ENCODE results near the gene ZNF592. TPM values are rescaled to one million over a fixed set of nuclear protein-coding genes. Genes with fewer than 3 reads are reported as not detected.

The ZNF592 gene
- total and polyA plus RNA-seq, 2 of the 13 experiments (the other 11 are each of a cell fraction or from before 2014, with no cell fraction given) = 8.2 to 9.8 TPM

DNA sequence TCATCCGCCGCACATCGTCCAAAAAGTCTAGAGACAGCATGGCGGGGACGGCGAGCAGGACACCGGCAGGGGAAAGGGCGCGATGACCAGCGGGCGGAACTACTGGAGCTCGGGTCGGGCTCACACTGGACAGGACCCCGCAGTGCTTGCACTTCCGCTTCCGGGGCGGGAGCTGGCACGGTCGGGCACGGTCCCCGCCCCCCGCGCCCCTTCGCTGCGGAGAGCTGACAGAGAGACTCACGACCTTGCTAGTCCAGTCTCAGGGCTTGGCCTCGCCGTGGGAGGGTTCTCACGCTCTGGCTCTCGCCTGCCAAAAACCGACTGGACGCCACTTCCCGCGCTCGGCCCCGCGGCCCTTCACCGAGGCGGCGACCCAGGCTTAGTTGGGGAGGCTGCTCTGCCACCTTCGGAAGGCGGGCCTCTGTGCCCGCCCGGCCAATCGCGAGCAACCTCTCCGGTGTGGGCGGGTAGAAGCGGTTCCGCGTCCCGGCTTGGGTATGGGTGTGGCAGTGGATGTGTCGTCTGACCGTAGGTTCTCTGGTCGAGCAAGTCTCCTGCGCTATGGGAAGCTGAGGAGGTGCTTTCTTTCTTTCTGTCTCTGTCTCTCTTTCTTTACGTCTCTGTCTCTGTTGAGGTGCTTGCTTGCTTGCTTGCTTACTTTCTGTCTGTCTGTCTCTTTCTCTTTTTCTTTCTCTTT, 32.2 kb upstream of the ZNF592 start, which contains the start of gene SEC11A (continued):
- TF ChIP-seq CEBPZ (IDR thresholded peaks at IDR 0.05; ENCODE audit: low read length) (no peak), TBX3 (IDR thresholded peaks at IDR 0.05; ENCODE audit: borderline replicate concordance) (peak; percentile 63; the same call in 1 of the 2 replicates), SIX4 (CRISPR knock-in tag; IDR thresholded peaks at IDR 0.05) (peak; percentile 57; the same call in 1 of the 2 replicates), CEBPG (CRISPR knock-in tag; IDR thresholded peaks at IDR 0.05) (peak; percentile 19; the same call in 1 of the 2 replicates), ZNF530 (CRISPR knock-in tag; IDR thresholded peaks at IDR 0.05; ENCODE audit: low read depth) (no peak), IRX3 (CRISPR knock-in tag; IDR thresholded peaks at IDR 0.05; ENCODE audit: borderline replicate concordance, low read depth) (no peak; the same call in 1 of the 2 replicates), ZNF484 (CRISPR knock-in tag; IDR thresholded peaks at IDR 0.05; ENCODE audit: borderline replicate concordance, low read depth) (no peak), SALL1 (CRISPR knock-in tag; IDR thresholded peaks at IDR 0.05) (peak; percentile 61; the same call in 1 of the 2 replicates), NBN (conservative IDR thresholded peaks at IDR 0.05) (no peak), HDAC1 (CRISPR knock-in tag; IDR thresholded peaks at IDR 0.05) (peak; percentile 90), WIZ (CRISPR knock-in tag; IDR thresholded peaks at IDR 0.05) (0 out of 2 replicates have a peak, but pooled peaks have one; percentile 14), MAFG (CRISPR knock-in tag; IDR thresholded peaks at IDR 0.05) (no peak), MATR3 (CRISPR knock-in tag; IDR thresholded peaks at IDR 0.05) (no peak), ZNF841 (CRISPR knock-in tag; IDR thresholded peaks at IDR 0.05; ENCODE audit: borderline replicate concordance) (no peak), ZFP36 (IDR thresholded peaks at IDR 0.05; ENCODE audit: borderline replicate concordance, low read depth, low read length, partially characterized antibody) (peak; percentile 15), ZNF292 (CRISPR knock-in tag; IDR thresholded peaks at IDR 0.05; ENCODE audit: borderline replicate concordance, low read depth) (peak; percentile 92)
- TF ChIP-seq, protein P1, sequence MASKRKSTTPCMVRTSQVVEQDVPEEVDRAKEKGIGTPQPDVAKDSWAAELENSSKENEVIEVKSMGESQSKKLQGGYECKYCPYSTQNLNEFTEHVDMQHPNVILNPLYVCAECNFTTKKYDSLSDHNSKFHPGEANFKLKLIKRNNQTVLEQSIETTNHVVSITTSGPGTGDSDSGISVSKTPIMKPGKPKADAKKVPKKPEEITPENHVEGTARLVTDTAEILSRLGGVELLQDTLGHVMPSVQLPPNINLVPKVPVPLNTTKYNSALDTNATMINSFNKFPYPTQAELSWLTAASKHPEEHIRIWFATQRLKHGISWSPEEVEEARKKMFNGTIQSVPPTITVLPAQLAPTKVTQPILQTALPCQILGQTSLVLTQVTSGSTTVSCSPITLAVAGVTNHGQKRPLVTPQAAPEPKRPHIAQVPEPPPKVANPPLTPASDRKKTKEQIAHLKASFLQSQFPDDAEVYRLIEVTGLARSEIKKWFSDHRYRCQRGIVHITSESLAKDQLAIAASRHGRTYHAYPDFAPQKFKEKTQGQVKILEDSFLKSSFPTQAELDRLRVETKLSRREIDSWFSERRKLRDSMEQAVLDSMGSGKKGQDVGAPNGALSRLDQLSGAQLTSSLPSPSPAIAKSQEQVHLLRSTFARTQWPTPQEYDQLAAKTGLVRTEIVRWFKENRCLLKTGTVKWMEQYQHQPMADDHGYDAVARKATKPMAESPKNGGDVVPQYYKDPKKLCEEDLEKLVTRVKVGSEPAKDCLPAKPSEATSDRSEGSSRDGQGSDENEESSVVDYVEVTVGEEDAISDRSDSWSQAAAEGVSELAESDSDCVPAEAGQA (IDR thresholded peaks at IDR 0.05; ENCODE audit: low read depth) = no peak
- TF ChIP-seq, protein P1 (CRISPR knock-in tag; IDR thresholded peaks at IDR 0.05; ENCODE audit: borderline replicate concordance) = peak; percentile 72; the same call in 1 of the 2 replicates
- TF ChIP-seq, protein P2, sequence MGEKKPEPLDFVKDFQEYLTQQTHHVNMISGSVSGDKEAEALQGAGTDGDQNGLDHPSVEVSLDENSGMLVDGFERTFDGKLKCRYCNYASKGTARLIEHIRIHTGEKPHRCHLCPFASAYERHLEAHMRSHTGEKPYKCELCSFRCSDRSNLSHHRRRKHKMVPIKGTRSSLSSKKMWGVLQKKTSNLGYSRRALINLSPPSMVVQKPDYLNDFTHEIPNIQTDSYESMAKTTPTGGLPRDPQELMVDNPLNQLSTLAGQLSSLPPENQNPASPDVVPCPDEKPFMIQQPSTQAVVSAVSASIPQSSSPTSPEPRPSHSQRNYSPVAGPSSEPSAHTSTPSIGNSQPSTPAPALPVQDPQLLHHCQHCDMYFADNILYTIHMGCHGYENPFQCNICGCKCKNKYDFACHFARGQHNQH (CRISPR knock-in tag; IDR thresholded peaks at IDR 0.05) = peak; percentile 64
